MCF 10A (cell line): ENCODE data around the gene CD8B. TPM values are rescaled to one million over a fixed set of nuclear protein-coding genes. Genes with fewer than 3 reads are reported as not detected.

Experiments
- BruUV-seq: library from RNA; stranded (reverse); fragments of 400-500 nt; replicated peaks from 2 replicates; lab custom pipeline; 2021; lab: Mats Ljungman, UMichigan
- CTCF ChIA-PET: fragments of 300-600 bp; sonication (Branson Sonifier 250); formaldehyde crosslinking; extraction: SDS; loops from one replicate; lab custom pipeline; 2021; ENCODE audit warnings: antibody characterized with exemption, inconsistent platforms; lab: Yijun Ruan, JAX
- POLR2A ChIA-PET: fragments of 300-600, 350-650 bp; sonication (Branson Sonifier 250); formaldehyde crosslinking; extraction: SDS; loops from one replicate; lab custom pipeline; 2020; ENCODE audit warnings: antibody characterized with exemption, inconsistent platforms; lab: Yijun Ruan, JAX
- DNase-seq: peaks from one replicate; pipeline ENCODE4 v3.0.0-alpha.2; 2018; ENCODE audit not compliant: unreplicated experiment
- H3K27ac Mint-ChIP-seq: one replicate; pipeline ENCODE4 v1.8.0; 2022; ENCODE audit warnings: mild to moderate bottlenecking, low read depth, mixed read lengths; ENCODE audit not compliant: unreplicated experiment
- H3K27me3 Mint-ChIP-seq: one replicate; pipeline ENCODE4 v1.8.0; 2022; ENCODE audit warnings: mixed read lengths; ENCODE audit not compliant: insufficient read depth, unreplicated experiment
- H3K36me3 Mint-ChIP-seq: one replicate; pipeline ENCODE4 v1.8.0; 2022; ENCODE audit warnings: mild to moderate bottlenecking, moderate library complexity, mixed read lengths; ENCODE audit not compliant: insufficient read depth, unreplicated experiment
- H3K4me1 Mint-ChIP-seq: one replicate; pipeline ENCODE4 v1.8.0; 2022; ENCODE audit warnings: mixed read lengths; ENCODE audit not compliant: insufficient read depth, unreplicated experiment
- H3K4me3 Mint-ChIP-seq: one replicate; pipeline ENCODE4 v1.8.0; 2022; ENCODE audit warnings: mild to moderate bottlenecking, moderate library complexity, mixed read lengths; ENCODE audit not compliant: unreplicated experiment
- H3K9me3 Mint-ChIP-seq: one replicate; pipeline ENCODE4 v1.8.0; 2022; ENCODE audit warnings: mixed read lengths; ENCODE audit not compliant: unreplicated experiment
- CTCF ChIP-seq: fragments of 200-600 bp; IDR thresholded peaks from one replicate; pipeline ENCODE4 v1.8.0; 2022; ENCODE audit warnings: antibody characterized with exemption, mild to moderate bottlenecking; ENCODE audit not compliant: unreplicated experiment
- intact Hi-C: fragments of 100-400 bp; cut with micrococcal nuclease; formaldehyde crosslinking; loops from 2 replicates; pipeline ENCODE4 v1.14.1; 2022
- total RNA-seq: library from RNA; stranded (reverse); gene quantifications from 2 replicates; pipeline ENCODE4 v1.2.3, GENCODE V29; 2022

Gene CD8B
- total RNA-seq, 1 experiment from 2014 or later = not detected

GRCh38 chr2:86788881-86789686 lies 72.6 kb downstream of the CD8B start:
- Mint-ChIP-seq H3K4me3 (no peak overlapping the region), H3K4me1 (no peaks in the 10 kb centered on the region), H3K27me3 (peaks cover 21% of the 10 kb centered on the region), H3K9me3 (no peaks in the 10 kb centered on the region), H3K36me3 (no peaks in the 10 kb centered on the region), H3K27ac (no peak overlapping the region)
- TF ChIP-seq CTCF = no peak
- CTCF ChIA-PET = no interaction called here
- intact Hi-C loops = no loop called here
- BruUV-seq = no TSS peak
- POLR2A ChIA-PET = no interaction called here
- no peak for DNase-seq

GRCh38 chr2:86788165-86788564 lies 73.5 kb downstream of the CD8B start:
- intact Hi-C loops = no loop called here
- no peaks in the 10 kb centered on the region for H3K4me1 Mint-ChIP-seq
- H3K9me3 Mint-ChIP-seq = no peaks in the 10 kb centered on the region
- no peak overlapping the region for H3K27ac Mint-ChIP-seq
- no peak for DNase-seq
- no TSS peak for BruUV-seq
- peaks cover 21% of the 10 kb centered on the region for H3K27me3 Mint-ChIP-seq
- ChIA-PET CTCF (interaction anchor here (0.9 to 1.0 kb wide), 2 partner anchors 23 to 28 kb away, joined by 4 to 5 read pairs; no protein-coding TSS in a partner anchor), POLR2A (no interaction called here)
- no peak overlapping the region for H3K4me3 Mint-ChIP-seq
- TF ChIP-seq CTCF = no peak
- H3K36me3 Mint-ChIP-seq = no peaks in the 10 kb centered on the region

- BruUV-seq = no TSS peak
- TF ChIP-seq CTCF = no peak
- CTCF ChIA-PET = interaction anchor here (0.9 to 1.4 kb wide), 3 partner anchors 23 to 27 kb away, joined by 4 to 5 read pairs (median 4); no protein-coding TSS in a partner anchor
- H3K4me3 Mint-ChIP-seq = no peak overlapping the region
- peaks cover 21% of the 10 kb centered on the region for H3K27me3 Mint-ChIP-seq
- no peaks in the 10 kb centered on the region for H3K36me3 Mint-ChIP-seq
- POLR2A ChIA-PET = no interaction called here
- H3K9me3 Mint-ChIP-seq = no peaks in the 10 kb centered on the region
- no peak overlapping the region for H3K27ac Mint-ChIP-seq
- intact Hi-C loops = no loop called here
- no peaks in the 10 kb centered on the region for H3K4me1 Mint-ChIP-seq
- no peak for DNase-seq
These were observed 74.0 kb downstream of the CD8B start for GRCh38 chr2:86787736-86788135.

GRCh38 chr2:86786001-86786536 lies 75.6 kb downstream of the CD8B start:
- no peak for DNase-seq
- POLR2A ChIA-PET = interaction anchor here (1.2 kb wide), 1 partner anchor 24 kb away, joined by 3 read pairs; no protein-coding TSS in a partner anchor
- no peak for TF ChIP-seq CTCF
- CTCF ChIA-PET = no interaction called here
- intact Hi-C loops = no loop called here
- Mint-ChIP-seq H3K36me3 (no peaks in the 10 kb centered on the region), H3K27ac (no peak overlapping the region), H3K27me3 (peaks cover 11% of the 10 kb centered on the region), H3K4me1 (no peaks in the 10 kb centered on the region), H3K9me3 (no peaks in the 10 kb centered on the region), H3K4me3 (no peak overlapping the region)
- BruUV-seq = no TSS peak
